K562 (cell line): ENCODE measurements around the gene CFAP251. TPM values are rescaled to one million over a fixed set of nuclear protein-coding genes. Genes with fewer than 3 reads are reported as not detected.

ENCODE experiments used
- CBFA2T2 ChIP-seq: fragments of 450-650 bp; conservative IDR thresholded peaks from 2 replicates; pipeline ENCODE4 v1.6.1; 2017; ENCODE audit warnings: mild to moderate bottlenecking
- CBFA2T3 ChIP-seq: fragments of 450-650 bp; IDR thresholded peaks from 2 replicates; pipeline ENCODE4 v1.6.1; 2017
- CBX2 ChIP-seq: fragments of 200-600 bp; sonication (generic); IDR thresholded peaks from one replicate; pipeline ENCODE4 v1.6.1; 2012; ENCODE audit warnings: mild to moderate bottlenecking, low read length, inconsistent platforms; ENCODE audit not compliant: insufficient read depth, poor library complexity, severe bottlenecking
- CSDE1 ChIP-seq, 2 experiments: fragments of 450-650 bp; IDR thresholded peaks; 2 replicates each; pipeline ENCODE4 v1.6.1; 2016; ENCODE audit warnings: mild to moderate bottlenecking in 1 of 2
- DEAF1 ChIP-seq: fragments of 450-650 bp; formaldehyde crosslinking; IDR thresholded peaks from 2 replicates; pipeline ENCODE4 v1.4.0; 2020; ENCODE audit warnings: mild to moderate bottlenecking, moderate library complexity
- ETS2 ChIP-seq: IDR thresholded peaks from 2 replicates; pipeline ENCODE4 v1.6.1; 2016; ENCODE audit warnings: borderline replicate concordance, missing genetic modification characterization, mild to moderate bottlenecking, moderate library complexity, missing compliant biosample characterization; ENCODE audit not compliant: poor library complexity, severe bottlenecking
- FOXJ3 ChIP-seq: sonication (generic); formaldehyde crosslinking; IDR thresholded peaks from 2 replicates; pipeline ENCODE4 v1.4.0; 2020; ENCODE audit warnings: mild to moderate bottlenecking, missing genetic modification reagents
- FOXO4 ChIP-seq: fragments of 450-650 bp; formaldehyde crosslinking; IDR thresholded peaks from 2 replicates; pipeline ENCODE4 v1.4.0; 2020; ENCODE audit warnings: mild to moderate bottlenecking, moderate library complexity
- FOXP4 ChIP-seq: sonication (generic); formaldehyde crosslinking; IDR thresholded peaks from 2 replicates; pipeline ENCODE4 v1.8.0; 2022; ENCODE audit warnings: mild to moderate bottlenecking, missing genetic modification reagents, borderline replicate concordance
- HSF4 ChIP-seq: fragments of 250-450 bp; sonication (Bioruptor Pico); IDR thresholded peaks from 2 replicates; pipeline ENCODE4 v2.1.2; 2022; ENCODE audit warnings: mild to moderate bottlenecking, moderate library complexity, borderline replicate concordance
- KHSRP ChIP-seq: fragments of 450-650 bp; IDR thresholded peaks from 2 replicates; pipeline ENCODE4 v1.6.1; 2017
- NRF1 ChIP-seq, 2 experiments: fragments of 450-650 bp; IDR thresholded peaks in 1 of 2; conservative IDR thresholded peaks in 1 of 2; 2 replicates each; pipeline ENCODE4 v1.6.1; 2014; ENCODE audit warnings: mild to moderate bottlenecking in 2 of 2
- SIX5 ChIP-seq, 2 experiments: IDR thresholded peaks; 2 replicates each; pipeline ENCODE4 v1.6.1; 2011; ENCODE audit warnings: low read length in 2 of 2, borderline replicate concordance in 1 of 2, low read depth in 1 of 2, mild to moderate bottlenecking in 1 of 2, moderate library complexity in 1 of 2; ENCODE audit not compliant: insufficient read depth in 1 of 2
- SOX6 ChIP-seq: fragments of 450-650 bp; IDR thresholded peaks from 2 replicates; pipeline ENCODE4 v1.6.1; 2014; ENCODE audit warnings: mild to moderate bottlenecking
- TCF3 ChIP-seq: sonication (generic); formaldehyde crosslinking; IDR thresholded peaks from 2 replicates; pipeline ENCODE4 v1.4.0; 2020; ENCODE audit warnings: mild to moderate bottlenecking, missing genetic modification reagents
- TSC22D4 ChIP-seq: fragments of 450-650 bp; IDR thresholded peaks from 2 replicates; pipeline ENCODE4 v1.6.1; 2016; ENCODE audit warnings: missing genetic modification characterization, missing biosample characterization, control low read depth
- UBTF ChIP-seq, 2 experiments: IDR thresholded peaks; 2 replicates each; pipeline ENCODE4 v1.6.1; 2012; ENCODE audit warnings: improper control_type of control experiment in 2 of 2, low read depth in 2 of 2, low read length in 2 of 2, borderline replicate concordance in 1 of 2
- ZFP36 ChIP-seq: fragments of 150-350 bp; IDR thresholded peaks from 2 replicates; pipeline ENCODE4 v1.6.1; 2018; ENCODE audit warnings: low read length, low read depth; ENCODE audit not compliant: partially characterized antibody
- ZNF445 ChIP-seq: fragments of 250-450 bp; sonication (Bioruptor Pico); IDR thresholded peaks from 2 replicates; pipeline ENCODE4 v1.4.0; 2020; ENCODE audit warnings: low read depth, mild to moderate bottlenecking, moderate library complexity
- polyA plus RNA-seq, 8 experiments: library from polyadenylated mRNA; depleted of rRNA in 4 of 8; stranded (reverse) in 5 of 8; unstranded in 3 of 8; fragments of >200 nt; fragmentation: Nextera tagmentation in 2 of 8; fragmentation: Illumina TruSeq in 1 of 8; extraction: Ambion mirVana in 2 of 8; extraction: Trizol in 1 of 8; gene quantifications; 2 replicates each; pipeline versions ENCODE4 v1.2.1 to v1.2.3, GENCODE V29; 2011 to 2014; ENCODE audit warnings: inconsistent platforms in 1 of 8, missing spikeins in 1 of 8
- total RNA-seq, 7 experiments: library from RNA; depleted of rRNA in 6 of 7; stranded (reverse); fragments of >200 nt in 6 of 7; fragmentation: Illumina TruSeq in 2 of 7; extraction: Trizol in 2 of 7; gene quantifications; 2 replicates each; pipeline versions ENCODE4 v1.2.1 to v1.2.3, GENCODE V29; 2011 to 2021; ENCODE audit warnings: low replicate concordance in 1 of 7

The CFAP251 gene
- total and polyA plus RNA-seq, 9 of the 15 experiments (the other 6 are each of a cell fraction or from before 2014, with no cell fraction given): 16.6 to 31.0 (median 19.1) TPM

- TF ChIP-seq SIX5 (IDR thresholded peaks at IDR 0.05; ENCODE audit: borderline replicate concordance in 1 of 2, insufficient read depth in 1 of 2, low read depth in 1 of 2, low read length in 2 of 2): no peak
- TF ChIP-seq TCF3 (CRISPR knock-in tag): 0 out of 2 replicates have a peak, but pooled peaks have one; percentile 13
- TF ChIP-seq KHSRP: no peak
- TF ChIP-seq FOXO4: no peak
- no peak for TF ChIP-seq ZFP36
- no peak for TF ChIP-seq HSF4 (CRISPR knock-in tag)
- no peak for TF ChIP-seq CBX2
- no peak for TF ChIP-seq SOX6
- TF ChIP-seq TSC22D4: no peak
- 0 out of 2 replicates have a peak, but pooled peaks have one; percentile 18 for TF ChIP-seq CBFA2T2
- TF ChIP-seq ETS2: no peak
- TF ChIP-seq FOXP4 (CRISPR knock-in tag): no peak
- peak; percentile 55 to 56 for TF ChIP-seq NRF1 (conservative IDR thresholded peaks at IDR 0.05 in 1 of 2, IDR thresholded peaks at IDR 0.05 in 1 of 2)
- peak; percentile 51 for TF ChIP-seq CBFA2T3
- no peak for TF ChIP-seq UBTF (IDR thresholded peaks at IDR 0.05; ENCODE audit: borderline replicate concordance in 1 of 2, low read depth in 2 of 2, low read length in 2 of 2)
- TF ChIP-seq FOXJ3 (CRISPR knock-in tag): no peak
- TF ChIP-seq CSDE1 (IDR thresholded peaks at IDR 0.05): no peak
- TF ChIP-seq DEAF1: no peak
- TF ChIP-seq ZNF445 (CRISPR knock-in tag): no peak
Observed at GRCh38 chr12:122003651-122004611, 85.5 kb downstream of the CFAP251 start (continued).
